GM12878 (cell line): ENCODE measurements around the gene ILKAP.

Experiments used
- BRCA1 ChIP-seq: IDR thresholded peaks from 2 replicates; pipeline ENCODE4 v1.6.1; 2011; ENCODE audit warnings: low read depth, low read length, improper control_type of control experiment
- CTCF ChIP-seq, 3 experiments: IDR thresholded peaks in 2 of 3; conservative IDR thresholded peaks in 1 of 3; 2 replicates each; pipeline ENCODE4 v1.5.1; 2011; ENCODE audit warnings: low read depth in 3 of 3, low read length in 3 of 3, mild to moderate bottlenecking in 3 of 3, control low read depth in 2 of 3, moderate library complexity in 2 of 3, inconsistent platforms in 1 of 3, mixed read lengths in 1 of 3; ENCODE audit not compliant: control insufficient read depth in 2 of 3, insufficient read depth in 1 of 3; ENCODE audit errors: extremely low read depth in 1 of 3
- EP300 ChIP-seq, 2 experiments: fragments of 150-350 bp in 1 of 2; IDR thresholded peaks; 2 replicates each; pipeline ENCODE4 v1.6.1; 2011 to 2012; ENCODE audit warnings: low read depth in 2 of 2, low read length in 2 of 2, borderline replicate concordance in 1 of 2, improper control_type of control experiment in 1 of 2, inconsistent platforms in 1 of 2; ENCODE audit not compliant: control insufficient read depth in 1 of 2
- GABPA ChIP-seq: IDR thresholded peaks from 2 replicates; pipeline ENCODE4 v1.6.1; 2014; ENCODE audit warnings: antibody characterized with exemption, low read depth, mild to moderate bottlenecking, inconsistent platforms
- NFYB ChIP-seq: IDR thresholded peaks from 2 replicates; pipeline ENCODE4 v1.6.1; 2011; ENCODE audit warnings: low read depth, mild to moderate bottlenecking, low read length, improper control_type of control experiment, moderate library complexity; ENCODE audit not compliant: insufficient read depth
- POLR2AphosphoS2 ChIP-seq: IDR thresholded peaks from 2 replicates; pipeline ENCODE4 v1.6.1; 2011; ENCODE audit warnings: low read depth, mild to moderate bottlenecking, low read length, improper control_type of control experiment, moderate library complexity
- RFX5 ChIP-seq: IDR thresholded peaks from 2 replicates; pipeline ENCODE4 v1.6.1; 2011; ENCODE audit warnings: low read depth, low read length, improper control_type of control experiment
- SREBF2 ChIP-seq: IDR thresholded peaks from 2 replicates; pipeline ENCODE4 v1.6.1; 2012; ENCODE audit warnings: mild to moderate bottlenecking, low read length
- STAT1 ChIP-seq: fragments of 450-650 bp; conservative IDR thresholded peaks from 2 replicates; pipeline ENCODE4 v1.6.1; 2014; ENCODE audit warnings: antibody characterized with exemption, mild to moderate bottlenecking

GRCh38 chr2:238239863-238240756 lies 36.6 kb upstream of the ILKAP start, which contains the start of gene HES6:
- TF ChIP-seq RFX5 (no peak), SREBF2 (no peak), CTCF (IDR thresholded peaks at IDR 0.05 in 2 of 3, conservative IDR thresholded peaks at IDR 0.05 in 1 of 3; ENCODE audit: control insufficient read depth in 2 of 3, extremely low read depth in 1 of 3, insufficient read depth in 1 of 3, low read depth in 3 of 3, low read length in 3 of 3) (0 out of 6 replicates have a peak, but pooled peaks of 1 of the 3 experiments have one; percentile 11), STAT1 (no peak), POLR2AphosphoS2 (no peak), BRCA1 (no peak), GABPA (no peak), EP300 (IDR thresholded peaks at IDR 0.05; ENCODE audit: borderline replicate concordance in 1 of 2, control insufficient read depth in 1 of 2, low read depth in 2 of 2, low read length in 2 of 2) (no peak), NFYB (peak; percentile 90)
